Kidney epithelial cell (primary cell): ENCODE measurements around the gene KCNQ2. TPM values are rescaled to one million over a fixed set of nuclear protein-coding genes. Genes with fewer than 3 reads are reported as not detected.

Source experiments
- DNase-seq: peaks from one replicate; pipeline ENCODE4 v3.0.0-alpha.2; 2010; ENCODE audit warnings: low read depth
- H3K27me3 ChIP-seq: 2 replicates; pipeline ENCODE4 v1.6.0; 2011; ENCODE audit warnings: low read length; ENCODE audit not compliant: control insufficient read depth, insufficient read depth
- H3K36me3 ChIP-seq: 2 replicates; pipeline ENCODE4 v1.5.1; 2011; ENCODE audit warnings: low read length; ENCODE audit not compliant: control insufficient read depth, insufficient read depth
- H3K4me3 ChIP-seq: 2 replicates; pipeline ENCODE4 v1.5.1; 2011; ENCODE audit warnings: low read depth, mild to moderate bottlenecking, control low read depth, low read length
- total RNA-seq: library from RNA; depleted of rRNA; stranded (reverse); fragments of >200 nt; gene quantifications from 2 replicates; pipeline ENCODE4 v1.2.3, GENCODE V29; 2015
- TF ChIP-seq, protein P1 (sequence below): IDR thresholded peaks from 2 replicates; pipeline ENCODE4 v1.5.1; 2011; ENCODE audit warnings: mild to moderate bottlenecking, moderate library complexity, low read length, control low read depth, inconsistent platforms; ENCODE audit not compliant: insufficient read depth, poor library complexity, severe bottlenecking

The KCNQ2 gene
- total RNA-seq, 1 donor from 2014 or later = 0.04 TPM

GRCh38 chr20:63447320-63447719 is 25.1 kb downstream of the KCNQ2 start:
- TF ChIP-seq, protein P1, sequence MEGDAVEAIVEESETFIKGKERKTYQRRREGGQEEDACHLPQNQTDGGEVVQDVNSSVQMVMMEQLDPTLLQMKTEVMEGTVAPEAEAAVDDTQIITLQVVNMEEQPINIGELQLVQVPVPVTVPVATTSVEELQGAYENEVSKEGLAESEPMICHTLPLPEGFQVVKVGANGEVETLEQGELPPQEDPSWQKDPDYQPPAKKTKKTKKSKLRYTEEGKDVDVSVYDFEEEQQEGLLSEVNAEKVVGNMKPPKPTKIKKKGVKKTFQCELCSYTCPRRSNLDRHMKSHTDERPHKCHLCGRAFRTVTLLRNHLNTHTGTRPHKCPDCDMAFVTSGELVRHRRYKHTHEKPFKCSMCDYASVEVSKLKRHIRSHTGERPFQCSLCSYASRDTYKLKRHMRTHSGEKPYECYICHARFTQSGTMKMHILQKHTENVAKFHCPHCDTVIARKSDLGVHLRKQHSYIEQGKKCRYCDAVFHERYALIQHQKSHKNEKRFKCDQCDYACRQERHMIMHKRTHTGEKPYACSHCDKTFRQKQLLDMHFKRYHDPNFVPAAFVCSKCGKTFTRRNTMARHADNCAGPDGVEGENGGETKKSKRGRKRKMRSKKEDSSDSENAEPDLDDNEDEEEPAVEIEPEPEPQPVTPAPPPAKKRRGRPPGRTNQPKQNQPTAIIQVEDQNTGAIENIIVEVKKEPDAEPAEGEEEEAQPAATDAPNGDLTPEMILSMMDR = no peak
- H3K4me3 ChIP-seq = no peak overlapping the region
- no peaks in the 10 kb centered on the region for H3K36me3 ChIP-seq
- H3K27me3 ChIP-seq = peaks cover 31% of the 10 kb centered on the region
- DNase-seq = no peak

GRCh38 chr20:63446216-63447024 is 26.0 kb downstream of the KCNQ2 start:
- no peaks in the 10 kb centered on the region for H3K36me3 ChIP-seq
- no peak for DNase-seq
- TF ChIP-seq, protein P1 = no peak
- peaks cover 28% of the 10 kb centered on the region for H3K27me3 ChIP-seq
- no peak overlapping the region for H3K4me3 ChIP-seq

GRCh38 chr20:63445075-63445734 is 27.2 kb downstream of the KCNQ2 start:
- Histone ChIP-seq H3K4me3 (no peak overlapping the region), H3K27me3 (peaks cover 28% of the 10 kb centered on the region), H3K36me3 (no peaks in the 10 kb centered on the region)
- TF ChIP-seq, protein P1 = no peak
- no peak for DNase-seq

- no peak for DNase-seq
- H3K4me3 ChIP-seq = no peak overlapping the region
- H3K36me3 ChIP-seq = no peaks in the 10 kb centered on the region
- peaks cover 25% of the 10 kb centered on the region for H3K27me3 ChIP-seq
- TF ChIP-seq, protein P1 = no peak
Measured at GRCh38 chr20:63444548-63444947, 27.9 kb downstream of the KCNQ2 start.

- Histone ChIP-seq H3K4me3 (no peak overlapping the region), H3K36me3 (no peaks in the 10 kb centered on the region), H3K27me3 (peaks cover 18% of the 10 kb centered on the region)
- TF ChIP-seq, protein P1 = no peak
- no peak for DNase-seq
Measured at GRCh38 chr20:63443606-63444395, 28.7 kb downstream of the KCNQ2 start.
